Measurements from ENCODE around the gene WHRN.

The WHRN gene

GRCh38 chr9:114488398-114489129, 16.7 kb downstream of the WHRN start:
- Mint-ChIP-seq H3K9me3 (no peaks in the 10 kb centered on the region), H3K4me3 (no peak overlapping the region), H3K36me3 (ENCODE audit: low read depth) (no peaks in the 10 kb centered on the region), H3K4me1 (ENCODE audit: low read depth) (peaks cover 37% of the 10 kb centered on the region), H3K27ac (peak overlapping the region; percentile 0), H3K27me3 (no peaks in the 10 kb centered on the region)

DNA sequence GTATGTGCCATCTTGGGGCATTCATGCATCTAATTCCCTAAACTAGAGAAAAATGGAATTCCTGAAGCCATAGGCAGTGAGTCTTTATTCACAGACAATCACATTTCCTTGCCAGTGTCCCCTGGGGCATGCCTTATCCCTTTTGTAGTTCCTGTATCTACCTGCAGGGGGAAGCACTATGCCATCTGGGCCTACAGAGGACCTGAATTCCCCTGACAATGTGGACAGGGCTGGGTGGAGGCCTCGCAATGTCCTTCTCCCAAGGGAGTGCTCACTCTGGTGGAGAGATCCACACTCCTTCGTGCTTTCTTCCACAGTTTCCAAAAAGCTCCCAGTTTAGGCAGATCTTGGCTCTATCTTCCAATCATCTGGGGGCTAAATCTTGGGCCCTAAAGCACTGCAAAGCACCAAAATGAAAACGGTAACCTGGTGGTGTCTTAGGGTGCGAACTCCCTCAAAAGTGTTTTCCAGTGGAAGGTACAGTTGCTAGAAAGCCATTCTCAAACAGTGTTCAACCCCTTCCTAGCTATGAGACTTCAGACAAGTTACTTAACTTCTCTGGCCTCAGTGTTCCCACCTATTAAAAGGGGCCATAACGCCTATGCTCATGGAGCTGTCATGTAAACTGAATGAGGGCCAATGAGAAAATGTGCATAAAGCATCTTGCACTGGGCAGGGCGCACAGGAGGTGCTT, 17.5 kb downstream of the WHRN start:
- no peaks in the 10 kb centered on the region for H3K9me3 Mint-ChIP-seq
- H3K36me3 Mint-ChIP-seq (ENCODE audit: low read depth), result no peaks in the 10 kb centered on the region
- H3K4me3 Mint-ChIP-seq, result no peak overlapping the region
- H3K4me1 Mint-ChIP-seq (ENCODE audit: low read depth), result peaks cover 35% of the 10 kb centered on the region
- H3K27me3 Mint-ChIP-seq, result no peaks in the 10 kb centered on the region
- no peak overlapping the region for H3K27ac Mint-ChIP-seq

DNA sequence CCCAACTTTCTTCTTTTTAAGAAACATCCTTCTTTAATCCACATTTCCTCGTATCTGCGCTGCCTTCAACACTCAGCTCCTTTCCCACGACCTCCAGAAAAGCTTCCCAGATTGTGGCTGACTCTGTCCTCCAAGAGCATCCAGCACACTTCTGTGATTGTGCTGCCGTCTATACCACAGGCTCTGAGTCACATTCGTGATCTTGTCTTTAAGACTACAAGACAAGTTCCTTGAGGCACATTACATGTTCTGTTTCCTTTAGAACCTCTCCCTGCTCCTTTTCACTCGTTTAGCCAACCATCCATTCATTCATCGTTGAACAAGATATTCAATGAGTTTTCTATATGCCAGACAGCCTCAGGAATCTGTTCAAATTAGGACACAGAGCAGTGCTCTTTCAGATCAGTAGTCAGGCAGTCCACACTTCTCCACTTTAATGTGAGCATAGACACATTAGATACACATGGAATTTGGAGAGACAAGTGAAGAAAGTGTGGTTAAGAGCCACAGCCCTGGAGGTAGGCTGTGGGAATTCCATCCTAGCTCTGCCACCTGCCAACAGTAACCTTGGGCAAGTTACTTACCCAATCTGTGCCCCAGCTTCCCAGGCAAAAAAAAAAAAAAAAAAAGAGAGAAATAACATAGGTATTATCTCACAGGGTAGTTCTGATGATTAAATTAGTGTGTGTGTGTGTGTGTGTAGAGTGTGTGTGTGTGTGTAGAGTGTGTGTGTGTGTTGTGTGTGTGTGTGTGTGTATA, 18.9 kb downstream of the WHRN start:
- Mint-ChIP-seq H3K27ac (peak overlapping the region; percentile 86), H3K4me3 (peak overlapping the region; percentile 48), H3K36me3 (ENCODE audit: low read depth) (no peaks in the 10 kb centered on the region), H3K27me3 (no peaks in the 10 kb centered on the region), H3K9me3 (no peaks in the 10 kb centered on the region), H3K4me1 (ENCODE audit: low read depth) (peaks cover 46% of the 10 kb centered on the region)

GRCh38 chr9:114484854-114485443, 20.3 kb downstream of the WHRN start:
- Mint-ChIP-seq H3K36me3 (ENCODE audit: low read depth) (no peaks in the 10 kb centered on the region), H3K27ac (peak overlapping the region; percentile 90), H3K27me3 (no peaks in the 10 kb centered on the region), H3K4me1 (ENCODE audit: low read depth) (peaks cover 59% of the 10 kb centered on the region), H3K9me3 (no peaks in the 10 kb centered on the region), H3K4me3 (peak overlapping the region; percentile 44)

DNA sequence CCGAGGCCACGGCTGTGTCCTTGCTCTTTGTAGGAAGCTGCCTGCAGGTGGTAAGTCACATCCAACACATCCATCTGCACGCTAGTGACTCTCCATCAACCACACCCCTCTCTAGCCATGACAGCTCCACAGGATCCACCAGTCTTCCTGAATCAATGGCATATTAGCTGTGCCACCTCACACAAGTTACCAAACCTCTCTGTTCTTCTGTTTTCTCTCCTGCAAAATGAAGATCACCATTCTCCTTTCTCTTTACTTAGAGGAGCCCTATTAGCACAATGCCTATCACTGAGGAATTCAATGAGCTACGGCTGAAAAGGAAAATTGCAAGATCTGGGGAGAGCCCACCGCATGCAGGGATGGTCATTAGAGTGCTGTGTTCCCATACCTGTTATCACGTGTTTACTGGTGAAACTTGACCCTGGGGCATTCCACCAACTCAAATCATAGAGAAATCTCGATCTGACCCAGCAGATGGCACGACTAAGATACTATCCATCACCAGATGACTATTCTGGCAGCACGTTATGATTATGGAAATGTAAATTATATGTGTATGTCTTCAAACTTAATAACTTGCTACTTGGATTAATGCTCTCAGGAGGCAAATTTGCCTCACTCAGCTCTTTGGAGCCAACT, 20.9 kb downstream of the WHRN start:
- no peaks in the 10 kb centered on the region for H3K27me3 Mint-ChIP-seq
- H3K9me3 Mint-ChIP-seq, result no peaks in the 10 kb centered on the region
- H3K36me3 Mint-ChIP-seq (ENCODE audit: low read depth), result no peaks in the 10 kb centered on the region
- H3K4me3 Mint-ChIP-seq, result peak overlapping the region; percentile 44
- peaks cover 59% of the 10 kb centered on the region for H3K4me1 Mint-ChIP-seq (ENCODE audit: low read depth)
- H3K27ac Mint-ChIP-seq, result peak overlapping the region; percentile 90

DNA sequence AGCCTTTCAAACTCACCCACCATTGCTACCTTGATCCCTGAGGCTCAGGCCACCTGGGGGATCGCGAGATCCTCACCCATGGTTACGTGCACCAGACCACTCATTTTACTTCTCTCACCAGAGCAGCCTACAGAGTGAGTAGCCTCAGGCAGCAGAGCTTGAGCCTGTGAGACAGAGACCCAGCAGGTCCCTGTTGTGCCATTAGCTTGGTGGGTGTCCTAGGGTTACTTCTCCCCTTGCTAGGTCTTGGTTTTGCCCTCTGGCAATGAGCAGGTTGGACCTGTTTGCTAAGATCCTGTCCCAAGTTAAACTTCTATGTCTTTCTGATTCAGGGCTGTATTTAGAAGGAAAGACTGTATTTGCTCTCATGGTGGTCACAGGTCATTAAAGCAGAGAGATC, 21.8 kb downstream of the WHRN start:
- no peak overlapping the region for H3K4me3 Mint-ChIP-seq
- no peaks in the 10 kb centered on the region for H3K9me3 Mint-ChIP-seq
- no peak overlapping the region for H3K27ac Mint-ChIP-seq
- no peaks in the 10 kb centered on the region for H3K36me3 Mint-ChIP-seq (ENCODE audit: low read depth)
- H3K4me1 Mint-ChIP-seq (ENCODE audit: low read depth), result peaks cover 59% of the 10 kb centered on the region
- H3K27me3 Mint-ChIP-seq, result no peaks in the 10 kb centered on the region

GRCh38 chr9:114482593-114482992, 22.7 kb downstream of the WHRN start:
- Mint-ChIP-seq H3K4me1 (ENCODE audit: low read depth) (peaks cover 59% of the 10 kb centered on the region), H3K27me3 (no peaks in the 10 kb centered on the region), H3K4me3 (no peak overlapping the region), H3K36me3 (ENCODE audit: low read depth) (no peaks in the 10 kb centered on the region), H3K9me3 (no peaks in the 10 kb centered on the region), H3K27ac (no peak overlapping the region)

DNA sequence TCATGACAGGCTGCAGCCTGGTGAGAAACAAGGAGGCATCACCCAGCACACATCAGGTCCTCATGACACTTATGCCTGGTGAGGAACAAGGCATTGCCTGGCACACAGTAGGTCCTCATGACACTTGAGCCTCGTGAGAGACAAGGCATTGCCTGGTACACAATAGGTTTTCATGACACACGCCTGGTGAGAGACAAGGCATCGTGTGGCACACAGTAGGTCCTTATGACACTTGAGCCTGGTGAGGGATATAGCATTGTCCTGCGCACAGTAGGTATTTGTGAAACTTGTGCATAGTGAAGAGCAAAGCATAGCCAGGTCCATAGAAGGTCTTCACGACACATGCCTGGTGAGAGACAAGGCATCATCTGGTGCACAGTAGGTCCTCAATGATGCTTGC, 23.5 kb downstream of the WHRN start:
- Mint-ChIP-seq H3K27ac (peak overlapping the region; percentile 38), H3K4me3 (no peak overlapping the region), H3K4me1 (ENCODE audit: low read depth) (peaks cover 55% of the 10 kb centered on the region), H3K36me3 (ENCODE audit: low read depth) (no peaks in the 10 kb centered on the region), H3K9me3 (no peaks in the 10 kb centered on the region), H3K27me3 (no peaks in the 10 kb centered on the region)

- H3K4me3 Mint-ChIP-seq, result no peak overlapping the region
- H3K36me3 Mint-ChIP-seq (ENCODE audit: low read depth), result no peaks in the 10 kb centered on the region
- H3K9me3 Mint-ChIP-seq, result no peaks in the 10 kb centered on the region
- no peaks in the 10 kb centered on the region for H3K27me3 Mint-ChIP-seq
- H3K4me1 Mint-ChIP-seq (ENCODE audit: low read depth), result peaks cover 46% of the 10 kb centered on the region
- H3K27ac Mint-ChIP-seq, result peak overlapping the region; percentile 64
Observed at GRCh38 chr9:114480746-114481435, 24.4 kb downstream of the WHRN start.

- H3K9me3 Mint-ChIP-seq, result no peaks in the 10 kb centered on the region
- no peaks in the 10 kb centered on the region for H3K27me3 Mint-ChIP-seq
- no peak overlapping the region for H3K27ac Mint-ChIP-seq
- H3K4me3 Mint-ChIP-seq, result no peak overlapping the region
- no peaks in the 10 kb centered on the region for H3K36me3 Mint-ChIP-seq (ENCODE audit: low read depth)
- peaks cover 37% of the 10 kb centered on the region for H3K4me1 Mint-ChIP-seq (ENCODE audit: low read depth)
Observed at GRCh38 chr9:114478871-114479270, 26.4 kb downstream of the WHRN start.

DNA sequence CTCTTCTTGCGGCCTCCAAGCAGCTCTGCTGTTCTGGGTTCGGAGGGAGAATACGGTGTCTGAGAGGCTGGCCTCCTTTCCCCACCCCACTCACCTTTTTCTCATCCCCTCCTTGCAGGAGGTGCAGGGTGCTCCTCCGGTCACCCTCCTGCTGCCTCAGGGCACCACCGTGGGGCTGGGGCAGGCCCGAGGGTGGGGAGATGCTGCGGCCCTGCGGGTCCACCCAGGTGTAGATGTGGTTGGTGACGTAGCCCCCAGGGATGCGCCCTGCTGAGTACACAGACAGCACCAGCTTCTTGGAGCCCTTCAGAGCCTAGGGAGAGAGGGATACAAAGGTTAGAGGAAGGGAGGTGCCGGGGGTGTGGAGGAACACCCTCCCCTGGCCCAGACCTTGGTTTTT, 26.8 kb downstream of the WHRN start:
- peaks cover 33% of the 10 kb centered on the region for H3K4me1 Mint-ChIP-seq (ENCODE audit: low read depth)
- no peak overlapping the region for H3K27ac Mint-ChIP-seq
- H3K36me3 Mint-ChIP-seq (ENCODE audit: low read depth), result no peaks in the 10 kb centered on the region
- H3K9me3 Mint-ChIP-seq, result no peaks in the 10 kb centered on the region
- H3K4me3 Mint-ChIP-seq, result no peak overlapping the region
- H3K27me3 Mint-ChIP-seq, result no peaks in the 10 kb centered on the region

DNA sequence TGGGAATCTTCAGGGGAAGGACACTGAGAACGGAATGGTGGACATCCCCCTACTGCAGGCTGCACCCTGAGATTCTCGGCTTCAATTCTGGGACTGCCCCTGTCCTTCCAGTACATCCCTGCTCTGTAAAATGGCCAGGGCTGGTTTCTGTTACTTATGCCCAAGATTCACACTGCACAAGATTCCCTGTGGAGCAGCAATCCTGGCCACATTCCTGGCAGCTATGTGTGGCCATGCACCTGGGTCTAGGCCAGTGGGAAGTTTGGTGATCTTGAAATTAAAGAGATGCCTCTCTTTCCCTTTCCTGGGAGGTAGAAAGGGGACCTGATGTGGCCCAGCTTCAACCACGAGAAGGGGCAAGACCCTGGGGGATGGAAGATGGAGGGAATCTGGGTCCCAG, 27.6 kb downstream of the WHRN start:
- Mint-ChIP-seq H3K9me3 (no peaks in the 10 kb centered on the region), H3K4me1 (ENCODE audit: low read depth) (peaks cover 32% of the 10 kb centered on the region), H3K27me3 (no peaks in the 10 kb centered on the region), H3K27ac (no peak overlapping the region), H3K4me3 (no peak overlapping the region), H3K36me3 (ENCODE audit: low read depth) (no peaks in the 10 kb centered on the region)

- Mint-ChIP-seq H3K9me3 (no peaks in the 10 kb centered on the region), H3K27me3 (no peaks in the 10 kb centered on the region), H3K4me1 (ENCODE audit: low read depth) (peaks cover 27% of the 10 kb centered on the region), H3K4me3 (no peak overlapping the region), H3K27ac (no peak overlapping the region), H3K36me3 (ENCODE audit: low read depth) (no peaks in the 10 kb centered on the region)
Observed at GRCh38 chr9:114476891-114477469, 28.3 kb downstream of the WHRN start.

Data from stimulated activated naive CD8-positive, alpha-beta T cell treated with anti-CD3 and anti-CD28 coated beads, Interleukin-15, Interleukin-2, amounts not matched to agents 100 ng/mL and 50 ng/mL, for 24 hours (primary cell).